GM11168 (cell line): ENCODE measurements around the gene R3HCC1L.
"Not testable (repeated sequence)": the region's sequence is repeated elsewhere in the genome, so short reads cannot be mapped to it uniquely, and the experiment has no call there.

Experiments
- in situ Hi-C: fragments of 300-500 bp; cut with MboI; formaldehyde crosslinking; loops from one replicate; pipeline ENCODE4 v1.12.0; 2022; ENCODE audit warnings: low sequenced_read_pairs; ENCODE audit not compliant: unreplicated experiment

Gene R3HCC1L

DNA sequence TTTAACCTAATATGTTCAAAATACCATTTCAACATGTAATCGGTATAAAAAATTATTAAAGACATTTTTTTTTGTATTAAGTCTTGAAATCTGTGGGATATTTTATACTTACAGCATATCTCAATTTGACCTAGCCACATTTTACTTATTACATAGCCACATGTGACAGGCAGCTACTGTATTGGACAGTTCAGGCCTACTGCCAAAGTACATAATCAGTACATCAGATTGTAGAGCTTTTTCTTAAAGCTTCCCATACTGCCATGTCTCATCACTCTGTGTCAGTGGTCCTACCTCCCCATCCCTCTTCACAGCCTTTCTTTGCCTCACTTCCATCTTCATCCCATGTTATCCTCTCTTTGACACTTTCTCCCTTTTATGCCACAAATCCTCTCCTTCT lies 90.5 kb downstream of the R3HCC1L start:
- in situ Hi-C loops, result no loop called here

DNA sequence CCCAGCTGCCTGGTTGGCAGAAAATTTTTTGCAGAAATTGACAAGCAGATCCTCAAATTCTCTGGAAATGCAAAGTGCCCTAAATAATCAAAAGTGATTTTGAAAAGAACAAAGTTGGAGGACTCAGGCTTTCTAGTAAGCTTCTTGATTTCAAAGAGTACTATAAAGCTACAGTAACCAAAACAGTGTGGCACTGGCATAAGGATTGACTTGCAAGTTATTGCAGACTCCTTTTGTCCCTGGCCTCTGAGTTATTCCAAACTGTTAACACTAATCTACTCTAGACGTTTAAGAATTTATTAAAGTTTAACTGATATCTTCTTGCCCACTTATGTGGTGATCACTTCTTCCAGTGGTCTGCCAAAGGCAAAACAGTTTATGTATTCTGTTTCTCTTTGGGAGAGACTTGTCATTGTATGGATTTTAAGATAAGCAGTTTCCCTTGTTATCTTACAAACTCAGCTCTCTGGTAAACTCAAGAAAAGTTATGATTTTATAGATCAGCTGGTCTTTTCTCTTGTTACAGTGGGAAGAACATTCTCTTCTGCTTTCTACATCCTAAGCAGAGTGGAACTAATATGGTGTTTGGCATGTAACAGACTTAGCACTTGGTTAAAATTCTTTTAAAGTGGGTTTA lies 92.2 kb downstream of the R3HCC1L start:
- in situ Hi-C loops, result no loop called here

DNA sequence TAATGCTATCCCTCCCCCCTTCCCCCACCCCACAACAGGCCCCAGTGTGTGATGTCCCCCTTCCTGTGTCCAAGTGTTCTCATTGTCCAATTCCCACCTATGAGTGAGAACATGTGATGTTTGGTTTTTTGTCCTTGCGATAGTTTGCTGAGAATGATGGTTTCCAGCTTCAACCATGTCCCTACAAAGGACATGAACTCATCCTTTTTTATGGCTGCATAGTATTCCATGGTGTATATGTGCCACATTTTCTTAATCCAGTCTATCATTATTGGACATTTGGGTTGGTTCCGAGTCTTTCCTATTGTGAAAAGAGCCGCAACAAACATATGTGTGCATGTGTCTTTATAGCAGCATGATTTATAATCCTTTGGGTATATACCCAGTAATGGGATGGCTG lies 93.3 kb downstream of the R3HCC1L start:
- in situ Hi-C loops, result not testable (repeated sequence)

DNA sequence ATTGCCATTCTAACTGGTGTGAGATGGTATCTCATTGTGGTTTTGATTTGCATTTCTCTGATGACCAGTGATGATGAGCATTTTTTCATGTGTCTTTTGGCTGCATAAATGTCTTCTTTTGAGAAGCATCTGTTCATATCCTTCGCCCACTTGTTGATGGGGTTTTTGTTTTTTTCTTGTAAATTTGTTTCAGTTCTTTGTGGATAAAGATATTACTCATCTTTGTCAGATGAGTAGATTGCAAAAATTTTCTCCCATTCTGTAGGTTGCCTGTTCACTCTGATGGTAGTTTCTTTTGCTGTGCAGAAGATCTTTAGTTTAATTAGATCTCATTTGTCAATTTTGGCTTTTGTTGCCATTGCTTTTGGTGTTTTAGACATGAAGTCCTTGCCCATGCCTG lies 93.8 kb downstream of the R3HCC1L start:
- in situ Hi-C loops, result not testable (repeated sequence)

DNA sequence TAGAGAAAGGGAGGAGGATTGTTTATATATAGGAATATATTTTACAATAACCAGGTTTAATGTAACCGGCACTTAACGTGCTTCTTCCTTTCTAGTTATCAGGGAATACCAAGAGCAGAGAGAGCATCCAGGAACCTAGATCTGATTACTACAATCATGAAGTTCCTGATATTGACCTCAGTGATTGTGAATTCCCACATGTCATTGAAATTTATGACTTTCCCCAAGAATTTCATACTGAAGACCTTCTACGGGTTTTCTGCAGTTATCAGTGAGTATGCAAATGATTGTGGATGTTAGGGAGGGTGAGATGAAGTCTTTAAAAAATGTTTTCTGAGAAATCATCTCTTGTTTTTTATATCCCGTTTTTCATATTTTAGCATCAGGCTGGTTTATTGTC lies 97.0 kb downstream of the R3HCC1L start:
- in situ Hi-C loops, result no loop called here

DNA sequence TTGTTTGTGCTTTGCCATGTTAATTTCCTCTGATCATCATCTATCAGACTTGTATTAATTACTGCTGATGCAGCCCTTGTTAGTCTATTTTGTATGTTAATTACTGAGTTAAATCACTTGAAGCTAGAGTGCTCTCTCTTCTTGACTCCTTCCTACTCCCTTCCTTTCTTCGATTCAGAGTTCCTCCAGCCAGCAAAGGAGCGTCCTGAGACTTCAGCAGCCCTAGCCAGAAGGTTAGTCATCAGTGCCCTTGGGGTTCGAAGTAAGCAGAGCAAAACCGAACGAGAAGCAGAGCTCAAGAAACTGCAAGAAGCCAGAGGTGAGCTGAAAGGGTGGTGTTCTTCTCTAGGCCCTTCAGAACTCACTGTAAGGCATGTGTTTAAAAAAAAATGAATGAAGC lies 101.4 kb downstream of the R3HCC1L start:
- in situ Hi-C loops, result no loop called here

DNA sequence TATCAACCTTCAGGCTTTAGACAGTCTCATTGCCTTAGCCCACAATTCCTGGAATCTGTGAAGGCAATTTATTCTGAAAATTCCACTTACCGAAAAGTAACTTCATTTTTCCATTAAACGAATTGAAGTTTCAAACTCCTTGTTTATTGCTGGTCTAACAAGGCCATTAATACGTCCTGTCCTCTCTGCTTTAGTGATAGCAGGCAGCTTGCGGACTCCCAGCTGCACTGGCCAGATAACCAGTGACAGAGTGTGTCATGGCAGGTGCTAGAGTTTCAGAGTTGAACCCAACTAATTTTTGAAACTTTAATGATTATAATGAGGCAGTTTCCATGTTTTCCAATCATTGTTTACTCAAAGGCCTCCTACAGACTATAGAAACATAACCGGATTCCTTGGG lies 102.4 kb downstream of the R3HCC1L start:
- in situ Hi-C loops, result no loop called here

DNA sequence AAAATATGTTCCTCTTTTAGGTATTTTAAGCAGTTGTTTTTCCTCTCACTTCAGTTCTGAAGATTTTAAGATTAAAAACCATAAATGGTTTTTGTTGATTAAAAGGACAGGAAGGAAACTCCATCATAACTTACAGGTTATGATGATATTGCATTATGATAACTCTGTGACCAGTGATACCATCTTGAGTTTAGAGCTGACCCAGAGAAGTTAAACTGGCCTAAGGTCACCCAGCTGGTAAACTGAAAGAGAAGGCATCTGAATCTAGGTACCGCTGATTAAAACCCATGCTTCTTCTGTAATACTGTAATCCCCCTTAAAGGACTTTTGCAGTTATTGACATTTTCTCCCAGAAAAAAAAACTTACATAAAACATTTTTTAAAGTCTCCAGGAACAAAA lies 103.9 kb downstream of the R3HCC1L start:
- in situ Hi-C loops, result no loop called here

DNA sequence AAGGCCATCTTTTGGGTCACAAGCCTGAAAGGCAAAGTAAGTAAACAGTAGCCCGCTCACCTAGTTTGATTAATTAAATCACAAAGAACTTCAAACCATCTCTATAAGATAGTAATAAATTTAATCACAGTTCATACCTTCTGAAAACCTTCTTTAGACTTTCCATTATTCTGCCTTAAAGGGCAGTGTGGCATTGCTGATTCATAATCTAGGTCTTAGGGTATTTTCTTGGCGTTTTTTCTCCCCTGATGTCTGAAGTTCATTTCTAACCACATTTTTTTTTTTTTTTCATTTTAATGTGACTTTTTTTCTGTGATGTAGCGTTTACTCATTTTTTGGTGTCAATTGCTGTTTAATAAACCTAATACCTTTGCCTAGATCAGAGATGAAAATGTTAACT lies 106.1 kb downstream of the R3HCC1L start:
- in situ Hi-C loops, result no loop called here

DNA sequence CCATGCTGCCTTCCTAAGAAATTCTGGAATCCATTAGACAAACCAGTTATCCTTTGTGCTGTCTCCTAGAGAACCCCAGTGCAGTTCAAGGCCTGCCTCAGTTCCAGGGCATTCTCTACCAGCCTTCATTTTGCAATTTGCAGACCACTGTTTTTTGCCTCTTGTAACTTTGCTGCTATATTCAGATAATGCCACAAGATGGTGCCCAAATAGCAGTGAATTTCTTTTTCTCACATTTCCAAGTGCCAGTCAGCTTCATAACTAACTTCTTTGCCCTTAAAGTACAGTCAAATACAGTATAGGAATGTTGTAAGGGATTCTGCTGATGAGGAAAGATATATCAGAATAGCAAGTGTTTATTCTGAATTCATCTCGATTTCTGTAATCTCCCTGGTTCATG lies 108.4 kb downstream of the R3HCC1L start:
- in situ Hi-C loops, result no loop called here

DNA sequence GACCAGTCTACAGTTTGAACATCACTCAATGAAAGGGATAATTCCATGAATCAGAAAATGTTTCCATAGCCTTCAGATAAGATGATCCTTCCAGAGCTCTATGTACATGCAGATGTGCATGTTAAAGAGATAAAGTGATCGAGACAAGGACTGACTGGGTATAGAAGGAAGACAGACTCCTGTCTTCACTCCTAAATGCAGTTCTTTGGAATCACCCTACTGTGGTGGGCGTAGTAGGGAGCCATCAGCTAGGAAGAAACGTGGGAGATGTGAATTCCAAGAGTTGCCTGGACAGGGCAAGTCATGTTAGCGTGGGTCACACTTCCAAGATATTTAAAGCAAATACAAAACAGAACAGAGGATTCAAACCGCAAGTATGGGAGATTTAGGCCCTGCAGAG lies 109.7 kb downstream of the R3HCC1L start:
- in situ Hi-C loops, result no loop called here

DNA sequence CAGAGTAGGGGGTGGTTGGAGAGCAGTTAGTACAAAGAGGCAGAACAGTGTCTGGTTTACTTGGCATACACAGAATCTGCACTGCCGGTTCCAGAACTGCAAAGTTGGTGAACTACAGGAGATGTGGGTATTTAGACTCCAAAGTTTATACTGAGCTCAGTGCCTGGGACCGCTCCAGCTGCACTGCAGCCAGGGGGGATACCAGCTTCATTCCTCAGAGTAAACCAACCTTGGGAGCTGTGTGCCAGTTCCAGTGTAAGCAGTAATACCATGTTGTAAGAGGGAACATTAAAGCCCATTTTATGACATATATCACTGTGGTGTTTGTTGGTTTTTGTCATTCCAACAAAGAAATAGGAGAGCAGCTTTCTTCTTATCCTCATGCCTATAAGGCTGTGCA lies 110.1 kb downstream of the R3HCC1L start:
- in situ Hi-C loops, result no loop called here

DNA sequence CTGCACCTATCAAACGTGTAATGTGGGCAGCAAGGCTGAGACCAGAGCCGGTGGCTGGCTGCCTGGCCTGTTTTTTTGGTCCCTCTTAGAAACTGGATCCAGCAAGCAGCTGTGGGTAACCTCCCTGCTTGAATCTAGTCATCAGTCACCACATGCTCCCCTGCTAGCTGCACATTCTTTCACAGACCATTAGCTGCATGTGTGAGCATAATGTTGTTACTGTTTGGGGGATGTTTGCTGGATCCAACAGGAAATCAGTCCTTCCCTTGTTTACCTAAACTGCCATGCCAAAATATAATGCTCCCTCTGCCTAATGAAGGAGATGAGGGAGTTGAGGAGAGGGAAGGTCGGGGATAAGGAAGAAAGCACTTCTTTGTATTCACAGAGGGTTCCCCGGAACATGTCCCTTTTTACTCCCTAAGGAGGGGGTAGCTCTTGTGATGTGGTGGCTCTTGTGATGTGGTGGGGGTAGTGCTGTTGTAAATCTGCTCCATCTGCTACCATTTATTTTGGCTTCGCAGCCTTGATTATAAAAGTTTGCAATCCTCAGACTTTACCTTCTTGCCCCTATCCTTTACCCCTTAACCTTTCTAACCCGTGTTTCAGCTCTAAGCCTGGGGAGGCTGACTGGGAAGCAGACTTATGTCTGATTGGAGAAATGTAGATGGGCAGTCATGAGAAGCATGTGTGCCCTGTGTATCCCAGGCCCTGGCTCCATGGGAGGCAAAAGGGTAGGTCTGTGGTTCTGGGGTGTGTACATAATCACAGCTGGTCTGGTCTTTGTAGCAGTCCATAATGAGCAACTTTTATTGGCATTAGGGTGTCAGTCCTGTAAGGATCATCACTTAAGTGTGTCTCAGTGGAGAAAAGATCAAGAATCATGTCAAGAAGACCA lies 112.7 kb downstream of the R3HCC1L start:
- in situ Hi-C loops, result no loop called here

DNA sequence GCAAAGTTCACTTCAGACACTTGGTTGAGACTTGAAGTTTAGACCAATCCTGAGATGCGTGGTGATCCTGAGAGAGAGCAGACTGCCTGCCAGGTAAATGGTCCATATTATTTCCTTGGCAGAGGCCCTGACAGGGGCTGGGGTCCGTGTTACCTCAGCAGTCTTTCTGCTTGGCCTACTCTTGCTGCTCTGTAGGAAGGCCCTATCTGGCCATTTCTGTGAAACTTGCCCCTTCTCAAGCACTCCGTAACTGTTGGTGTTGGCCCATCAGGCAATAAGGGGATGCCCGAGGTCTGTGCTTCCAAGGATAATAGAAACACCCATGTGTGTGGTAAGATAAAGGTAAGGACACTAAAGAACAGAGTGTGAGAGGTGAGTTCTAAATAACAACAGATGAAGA lies 113.6 kb downstream of the R3HCC1L start:
- in situ Hi-C loops, result no loop called here

DNA sequence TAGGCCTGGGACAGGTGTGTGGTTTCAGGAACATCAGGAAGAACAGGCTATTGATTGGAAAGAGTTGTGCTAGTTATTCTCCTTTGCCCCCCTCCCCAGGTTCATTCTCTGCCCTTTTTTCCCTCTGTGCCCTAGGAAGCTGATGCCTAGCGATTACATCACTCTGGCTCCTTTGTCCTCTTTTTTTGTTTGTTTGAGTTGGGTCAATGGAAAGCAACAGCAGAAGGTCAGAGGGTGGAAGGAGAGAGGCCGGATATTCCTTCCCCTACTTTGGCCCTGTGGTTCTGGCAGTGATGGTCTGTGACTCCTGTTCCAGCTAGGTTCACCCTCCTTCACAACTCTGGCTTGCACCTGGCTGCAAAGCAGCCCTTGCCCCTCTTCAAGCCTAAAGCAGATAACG lies 114.7 kb downstream of the R3HCC1L start:
- in situ Hi-C loops, result no loop called here

DNA sequence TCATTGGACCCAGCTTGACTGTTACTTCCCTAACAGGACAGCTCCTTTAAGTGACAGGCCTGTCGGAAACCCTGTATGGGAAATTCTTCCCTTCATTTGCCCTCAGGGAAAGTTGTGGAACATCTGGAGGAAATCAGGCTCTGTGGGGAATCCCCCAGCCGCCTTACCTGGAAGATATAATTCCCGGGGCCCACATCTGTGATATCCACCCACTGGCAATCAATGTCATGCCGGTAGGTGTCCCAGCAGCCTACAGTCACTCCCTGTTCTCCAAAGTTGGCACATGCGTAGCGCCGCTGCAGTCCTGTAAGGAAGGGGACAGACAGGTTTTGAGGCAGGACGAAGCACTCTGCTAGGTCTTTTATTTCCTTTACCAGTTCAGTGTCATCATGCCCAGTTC lies 116.9 kb downstream of the R3HCC1L start:
- in situ Hi-C loops, result no loop called here

DNA sequence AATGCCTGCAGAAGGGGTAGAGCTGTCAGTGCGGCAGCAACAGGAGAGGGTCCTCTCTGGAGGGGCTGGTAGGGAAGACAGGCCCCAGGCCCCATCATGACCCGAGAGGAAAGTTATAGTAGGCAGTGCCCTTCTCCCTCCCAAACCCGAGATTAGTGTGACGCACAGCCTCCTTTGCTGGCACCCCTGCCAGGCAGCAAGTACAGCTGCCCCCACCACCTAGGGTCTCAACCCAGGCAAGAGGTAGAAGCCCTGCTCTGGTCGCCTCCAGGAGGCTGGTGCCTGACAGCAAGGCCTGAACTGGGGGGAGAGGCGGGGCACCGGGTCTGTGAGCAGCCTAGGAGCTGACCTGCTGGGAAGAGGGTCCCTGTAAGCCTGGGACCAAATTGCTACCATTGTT lies 118.0 kb downstream of the R3HCC1L start:
- in situ Hi-C loops, result no loop called here

DNA sequence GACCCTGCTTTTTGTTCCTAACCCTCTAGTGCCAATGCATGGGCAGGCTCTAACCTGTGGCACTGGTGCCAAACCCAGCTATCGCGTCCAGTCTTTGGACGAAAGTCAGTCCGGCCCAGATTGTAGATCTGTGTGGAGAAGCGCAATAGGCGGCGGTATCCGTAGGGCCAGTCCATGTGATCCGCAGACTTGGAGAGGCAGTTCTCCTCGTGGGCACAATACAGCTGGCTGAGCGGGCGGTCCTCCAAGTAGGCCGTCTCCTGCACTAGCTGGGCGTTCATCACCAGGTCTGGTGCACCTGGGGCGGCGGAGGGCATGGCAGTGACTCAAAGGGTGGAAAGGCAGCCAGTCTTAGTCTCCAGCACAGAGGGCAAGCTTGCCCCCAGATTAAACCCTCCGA lies 119.0 kb downstream of the R3HCC1L start:
- in situ Hi-C loops, result no loop called here

DNA sequence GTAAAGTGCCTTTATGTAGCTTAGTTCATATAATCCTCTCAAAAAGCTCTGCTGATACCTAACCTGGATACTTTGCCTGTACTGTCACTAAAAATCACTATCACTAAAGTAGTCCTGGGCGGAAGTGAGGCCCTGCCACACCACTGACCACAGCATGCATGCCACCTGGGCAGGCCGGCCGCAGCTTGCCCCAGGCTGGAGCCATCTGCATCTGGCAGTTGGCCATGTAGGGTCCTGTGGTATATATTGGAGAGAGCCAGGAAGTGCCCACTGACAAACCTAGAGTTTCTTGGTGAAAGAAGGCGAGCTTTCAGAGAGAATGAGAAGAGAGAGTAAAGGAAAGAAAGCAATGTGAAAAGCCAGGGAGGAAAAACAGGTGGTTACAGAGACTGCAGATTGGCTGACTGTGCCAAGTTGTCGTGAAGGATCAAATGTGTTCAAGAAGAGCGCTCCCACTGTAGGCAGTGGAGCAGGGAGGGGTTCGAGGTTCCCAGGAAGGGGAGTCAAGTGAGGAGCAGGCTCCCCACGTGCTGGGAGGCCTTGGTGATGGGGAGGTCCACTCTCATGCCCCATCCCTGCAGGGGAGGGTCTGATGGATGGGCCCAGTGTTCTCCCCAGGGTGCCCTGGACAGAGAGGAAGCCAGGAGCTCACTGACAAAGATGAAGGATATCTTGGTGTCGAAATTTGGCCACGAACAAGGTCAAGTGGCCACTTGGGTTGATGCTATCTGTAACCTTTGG lies 119.9 kb downstream of the R3HCC1L start:
- in situ Hi-C loops, result no loop called here

DNA sequence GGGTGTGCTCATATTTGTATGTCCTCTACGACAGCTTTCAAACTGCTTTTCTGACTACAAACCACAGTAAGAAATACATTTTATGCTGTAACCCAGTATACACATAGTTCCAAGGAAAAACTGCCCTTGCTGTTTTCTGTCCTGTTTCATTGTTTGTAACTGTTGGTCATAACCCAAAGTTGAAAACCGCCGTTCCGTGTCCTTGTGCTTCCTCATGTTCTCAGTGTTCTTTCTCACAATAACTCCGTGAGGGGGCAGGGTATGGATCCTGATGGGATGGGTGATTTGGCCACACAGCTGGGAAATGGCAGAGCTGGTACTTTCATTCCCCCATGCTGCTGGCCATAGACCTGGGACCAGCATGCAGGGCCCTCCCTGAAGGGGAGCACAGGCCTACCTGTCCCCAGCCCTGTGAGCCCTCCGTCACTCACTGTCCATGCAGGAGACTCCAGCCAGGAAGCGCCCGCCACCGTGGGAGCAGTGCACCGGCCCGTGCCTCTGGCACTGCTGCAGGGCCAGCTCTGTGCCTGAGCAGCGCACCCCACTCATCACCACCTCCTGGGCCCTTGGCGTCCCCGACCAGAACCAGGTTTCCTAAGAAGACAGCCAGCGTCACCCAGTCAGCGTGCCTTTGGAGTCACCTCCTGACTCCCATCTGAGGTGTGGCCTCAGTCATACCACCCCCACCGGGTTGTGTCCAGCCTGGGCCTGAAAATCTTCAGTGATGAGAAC lies 120.9 kb downstream of the R3HCC1L start:
- in situ Hi-C loops, result no loop called here

DNA sequence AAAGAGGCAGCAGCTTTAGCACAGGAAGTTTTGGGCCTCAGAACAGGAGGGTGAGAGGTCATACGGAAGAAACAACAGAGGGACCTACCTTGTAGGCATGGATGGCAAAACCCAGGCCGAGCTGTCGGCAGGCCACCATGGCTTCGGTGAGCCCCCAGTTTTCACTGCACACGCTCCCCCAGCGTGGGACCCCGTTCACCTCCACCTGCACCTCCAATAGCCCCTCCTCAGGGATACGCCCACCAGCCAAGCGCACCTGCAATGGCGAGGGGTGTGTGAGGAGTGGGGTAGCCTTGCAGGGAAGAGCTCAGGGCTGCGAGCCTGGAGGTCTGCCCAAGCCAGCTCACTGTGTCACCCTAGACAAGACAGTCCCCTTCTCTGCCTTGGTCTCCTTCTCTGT lies 122.2 kb downstream of the R3HCC1L start:
- in situ Hi-C loops, result no loop called here
